Activated CD8-positive, alpha-beta T cell treated with anti-CD3 and anti-CD28 coated beads, Interleukin-2, amount 10 ng/mL, durations not matched to agents 7 days and 5 days (primary cell): ENCODE data around the gene SON. TPM values are rescaled to one million over a fixed set of nuclear protein-coding genes. Genes with fewer than 3 reads are reported as not detected.
"Not testable (repeated sequence)": the region's sequence is repeated elsewhere in the genome, so short reads cannot be mapped to it uniquely, and the experiment has no call there.

ENCODE experiments used
- ATAC-seq: fragments of 150-1000 bp; cut with Tn5 transposase; one replicate; pipeline ENCODE4 v1.10.0; 2021; ENCODE audit warnings: moderate library complexity
- CTCF ChIA-PET: fragments of 350-600 bp; sonication (Branson Sonifier 250); formaldehyde crosslinking; loops from one replicate; lab custom pipeline; 2021; ENCODE audit warnings: antibody characterized with exemption; lab: Charles Lee
- POLR2A ChIA-PET: fragments of 350-600 bp; sonication (Branson Sonifier 250); formaldehyde crosslinking; loops from one replicate; lab custom pipeline; 2021; ENCODE audit warnings: antibody characterized with exemption; lab: Charles Lee
- DNase-seq: peaks from one replicate; pipeline ENCODE4 v3.0.0-alpha.2; 2020
- H3K27ac Mint-ChIP-seq: one replicate; pipeline ENCODE4 v1.8.0; 2021; ENCODE audit warnings: mild to moderate bottlenecking, mixed read lengths
- H3K27me3 Mint-ChIP-seq: one replicate; pipeline ENCODE4 v1.8.0; 2021; ENCODE audit warnings: low read depth, mixed read lengths
- H3K36me3 Mint-ChIP-seq: one replicate; pipeline ENCODE4 v1.8.0; 2021; ENCODE audit warnings: low read depth, mixed read lengths
- H3K4me1 Mint-ChIP-seq: one replicate; pipeline ENCODE4 v1.8.0; 2021; ENCODE audit warnings: low read depth, mixed read lengths
- H3K4me3 Mint-ChIP-seq: one replicate; pipeline ENCODE4 v1.8.0; 2021; ENCODE audit warnings: mild to moderate bottlenecking, mixed read lengths
- H3K9me3 Mint-ChIP-seq: one replicate; pipeline ENCODE4 v1.8.0; 2022; ENCODE audit warnings: mixed read lengths; ENCODE audit not compliant: insufficient read depth
- total RNA-seq, 2 experiments: library from RNA; stranded (reverse); gene quantifications; one replicate each; pipeline ENCODE4 v1.2.3, GENCODE V29; 2021

Gene SON
- total RNA-seq, 2 experiments from 2014 or later: 284 to 285 TPM

DNA sequence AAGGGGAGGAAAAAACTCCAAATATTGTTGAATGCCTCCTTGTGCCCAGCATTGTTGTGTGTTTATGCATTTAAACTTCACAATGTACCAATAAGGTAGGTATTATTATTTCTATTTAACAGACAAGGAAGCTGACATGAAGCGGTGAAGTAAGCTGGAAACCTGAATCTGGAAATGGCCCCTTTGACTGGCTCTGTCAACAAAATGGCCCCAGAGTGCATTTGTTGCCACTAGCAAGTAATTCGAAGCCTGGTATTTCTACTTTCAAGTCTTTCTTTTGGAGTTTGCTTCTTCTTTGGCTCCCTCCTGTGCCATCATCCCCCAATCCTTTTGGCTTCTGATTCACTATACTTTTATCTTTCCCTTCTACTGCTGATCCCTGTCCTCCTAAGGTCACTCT, 75.6 kb downstream of the SON start:
- Mint-ChIP-seq H3K4me1 (no peaks in the 10 kb centered on the region), H3K36me3 (peaks cover 19% of the 10 kb centered on the region), H3K9me3 (no peaks in the 10 kb centered on the region), H3K4me3 (no peak overlapping the region), H3K27me3 (no peaks in the 10 kb centered on the region), H3K27ac (no peak overlapping the region)
- no peak for DNase-seq
- CTCF ChIA-PET: interaction anchor here (1.1 kb wide), 1 partner anchor 13 kb away, joined by 4 read pairs; no protein-coding TSS in a partner anchor
- no peak for ATAC-seq
- POLR2A ChIA-PET: no interaction called here

DNA sequence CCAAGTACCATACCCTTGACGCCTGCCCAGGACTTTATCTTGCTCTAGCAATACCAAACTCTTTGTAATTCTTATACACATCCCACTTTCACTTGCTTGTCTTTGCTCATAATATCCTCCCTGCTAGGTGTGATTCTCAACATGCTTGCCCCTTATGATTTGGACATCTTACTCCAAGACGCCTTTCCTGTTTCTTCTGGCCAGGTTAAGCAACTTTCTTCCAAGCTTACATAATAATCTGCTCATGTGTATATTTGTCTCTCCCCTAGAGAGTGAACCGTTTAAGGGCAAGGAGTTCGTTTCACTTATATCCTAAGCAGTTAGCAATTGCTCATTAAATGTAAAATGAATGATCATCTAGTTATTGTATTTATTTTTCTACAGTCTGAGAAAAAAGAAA, 76.9 kb downstream of the SON start:
- no peak for ATAC-seq
- H3K4me1 Mint-ChIP-seq: no peaks in the 10 kb centered on the region
- CTCF ChIA-PET: interaction anchor here (1.5 kb wide), 1 partner anchor 14 kb away, joined by 8 read pairs; no protein-coding TSS in a partner anchor
- H3K9me3 Mint-ChIP-seq: no peaks in the 10 kb centered on the region
- no peaks in the 10 kb centered on the region for H3K27me3 Mint-ChIP-seq
- peaks cover 19% of the 10 kb centered on the region for H3K36me3 Mint-ChIP-seq
- no peak overlapping the region for H3K27ac Mint-ChIP-seq
- no peak overlapping the region for H3K4me3 Mint-ChIP-seq
- POLR2A ChIA-PET: interaction anchor here (0.6 kb wide), 1 partner anchor 41 kb away, joined by 3 read pairs; no protein-coding TSS in a partner anchor
- no peak for DNase-seq

DNA sequence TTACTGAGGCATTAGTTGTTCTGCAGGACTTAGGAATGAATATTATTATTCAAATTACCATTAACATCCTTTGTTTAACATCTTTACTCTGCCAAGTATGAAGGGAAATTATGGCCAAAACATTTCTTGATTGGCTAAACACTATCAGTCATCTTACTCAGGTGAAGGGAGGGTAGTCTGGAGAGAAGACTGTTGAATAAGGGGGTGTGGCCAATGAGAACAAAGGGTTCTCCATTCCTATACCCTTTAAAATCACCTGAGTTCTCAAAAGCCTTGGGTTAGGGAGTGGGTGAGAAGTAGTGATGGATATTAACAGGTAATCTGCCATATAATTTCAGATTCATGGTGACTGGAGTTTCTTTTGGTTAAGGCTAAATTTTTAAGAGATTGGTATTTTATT, 79.4 kb downstream of the SON start:
- H3K9me3 Mint-ChIP-seq: no peaks in the 10 kb centered on the region
- H3K4me3 Mint-ChIP-seq: no peak overlapping the region
- ChIA-PET POLR2A (no interaction called here), CTCF (interaction anchor here (1.0 kb wide), 2 partner anchors 16 to 17 kb away, joined by 3 to 4 read pairs; no protein-coding TSS in a partner anchor)
- no peaks in the 10 kb centered on the region for H3K4me1 Mint-ChIP-seq
- no peak for ATAC-seq
- no peak for DNase-seq
- no peaks in the 10 kb centered on the region for H3K27me3 Mint-ChIP-seq
- H3K36me3 Mint-ChIP-seq: peaks cover 19% of the 10 kb centered on the region
- H3K27ac Mint-ChIP-seq: no peak overlapping the region

DNA sequence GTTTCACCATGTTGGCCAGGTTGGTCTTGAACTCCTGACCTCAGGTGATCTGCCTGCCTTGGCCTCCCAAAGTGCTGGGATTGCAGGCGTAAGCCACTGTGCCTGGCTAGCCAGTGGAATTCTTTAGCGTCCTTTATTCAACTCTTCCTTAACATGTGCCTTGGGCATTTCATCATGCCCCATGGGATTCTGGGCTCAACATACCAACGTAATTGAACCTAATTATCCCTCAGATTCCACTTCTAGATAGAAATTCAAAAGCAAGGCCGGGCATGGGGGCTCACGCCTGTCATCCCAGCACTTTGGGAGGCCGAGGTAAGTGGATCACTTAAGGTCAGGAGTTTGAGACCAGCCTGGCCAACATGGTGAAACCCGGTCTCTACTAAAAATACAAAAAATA, 83.3 kb downstream of the SON start:
- H3K36me3 Mint-ChIP-seq: peaks cover 21% of the 10 kb centered on the region
- DNase-seq, H3K27me3 Mint-ChIP-seq, CTCF ChIA-PET, H3K4me3 Mint-ChIP-seq, POLR2A ChIA-PET, ATAC-seq, H3K4me1 Mint-ChIP-seq, H3K9me3 Mint-ChIP-seq, H3K27ac Mint-ChIP-seq: not testable (repeated sequence)

Other genes starting within 250 kb of the SON start
- 10 to 100 TPM; 32.5 to 35.4 TPM for gene IFNAR1, start 218.1 kb upstream of the SON start, total RNA-seq
- gene IFNGR2, start 139.6 kb upstream of the SON start, total RNA-seq: 1 to 10 TPM; 6.5 to 8.2 TPM
- gene TMEM50B, start 63.1 kb upstream of the SON start, total RNA-seq: 10 to 100 TPM; 34.9 to 37.5 TPM
- gene DNAJC28, start 51.3 kb upstream of the SON start, total RNA-seq: under 1 TPM; 0.40 to 0.73 TPM
- gene GART, start 921 bp upstream of the SON start, total RNA-seq: 100 to 1,000 TPM; 138 to 147 TPM
- 10 to 100 TPM; 43.3 to 44.1 TPM for gene DONSON, start 45.6 kb downstream of the SON start, total RNA-seq
- gene CRYZL1, start 98.7 kb downstream of the SON start, total RNA-seq: 10 to 100 TPM; 30.2 to 31.4 TPM
- 1 to 10 TPM; 1.6 to 1.7 TPM for gene ITSN1, start 99.5 kb downstream of the SON start, total RNA-seq